HEK293 (cell line): Measurements from ENCODE around the gene RHOF.

Experiments
- BCL11B ChIP-seq: fragments of 450-650 bp; formaldehyde crosslinking; IDR thresholded peaks from 2 replicates; pipeline ENCODE4 v1.5.1; 2016; ENCODE audit warnings: low read depth, missing biosample characterization, missing genetic modification characterization
- GLI2 ChIP-seq: fragments of 450-650 bp; formaldehyde crosslinking; IDR thresholded peaks from 2 replicates; pipeline ENCODE4; 2017; ENCODE audit warnings: missing biosample characterization, missing genetic modification characterization, low read depth, borderline replicate concordance
- KLF1 ChIP-seq: fragments of 450-650 bp; formaldehyde crosslinking; IDR thresholded peaks from 2 replicates; pipeline ENCODE4 v1.5.1; 2016; ENCODE audit warnings: missing biosample characterization, missing genetic modification characterization
- ZBTB48 ChIP-seq: fragments of 450-650 bp; formaldehyde crosslinking; IDR thresholded peaks from 2 replicates; pipeline ENCODE4 v1.5.1; 2016; ENCODE audit warnings: missing biosample characterization, missing genetic modification characterization
- ZIC2 ChIP-seq: fragments of 450-650 bp; formaldehyde crosslinking; IDR thresholded peaks from 2 replicates; pipeline ENCODE4 v1.5.1; 2016; ENCODE audit warnings: missing biosample characterization, missing genetic modification characterization
- ZNF133 ChIP-seq: fragments of 450-650 bp; formaldehyde crosslinking; IDR thresholded peaks from 2 replicates; pipeline ENCODE4 v1.5.1; 2016; ENCODE audit warnings: missing biosample characterization, missing genetic modification characterization
- ZNF202 ChIP-seq: fragments of 450-650 bp; formaldehyde crosslinking; IDR thresholded peaks from 2 replicates; pipeline ENCODE4 v1.5.1; 2016; ENCODE audit warnings: missing biosample characterization, missing genetic modification characterization, borderline replicate concordance
- ZNF248 ChIP-seq: fragments of 450-650 bp; formaldehyde crosslinking; IDR thresholded peaks from 2 replicates; pipeline ENCODE4 v1.5.1; 2017; ENCODE audit warnings: missing biosample characterization, missing genetic modification characterization
- ZNF302 ChIP-seq: fragments of 450-650 bp; formaldehyde crosslinking; IDR thresholded peaks from 2 replicates; pipeline ENCODE4 v1.5.1; 2016; ENCODE audit warnings: missing biosample characterization, missing genetic modification characterization, low read depth
- ZNF426 ChIP-seq: fragments of 450-650 bp; formaldehyde crosslinking; IDR thresholded peaks from 2 replicates; pipeline ENCODE4 v1.5.1; 2017; ENCODE audit warnings: missing biosample characterization, missing genetic modification characterization, mild to moderate bottlenecking, inconsistent platforms, moderate library complexity
- ZNF548 ChIP-seq: fragments of 450-650 bp; formaldehyde crosslinking; IDR thresholded peaks from 2 replicates; pipeline ENCODE4 v1.5.1; 2016; ENCODE audit warnings: missing biosample characterization, missing genetic modification characterization
- ZNF624 ChIP-seq: fragments of 450-650 bp; formaldehyde crosslinking; IDR thresholded peaks from 2 replicates; pipeline ENCODE4 v1.5.1; 2017; ENCODE audit warnings: missing biosample characterization, missing genetic modification characterization
- ZNF776 ChIP-seq: fragments of 450-650 bp; formaldehyde crosslinking; IDR thresholded peaks from 2 replicates; pipeline ENCODE4 v1.5.0; 2017; ENCODE audit warnings: missing biosample characterization, missing genetic modification characterization, borderline replicate concordance
- ZNF843 ChIP-seq: fragments of 450-650 bp; formaldehyde crosslinking; IDR thresholded peaks from 2 replicates; pipeline ENCODE4 v1.5.1; 2016; ENCODE audit warnings: missing biosample characterization, missing genetic modification characterization
- TF ChIP-seq, protein P1 (sequence below): fragments of 450-650 bp; formaldehyde crosslinking; IDR thresholded peaks from 2 replicates; pipeline ENCODE4 v1.5.1; 2016; ENCODE audit warnings: missing biosample characterization, missing genetic modification characterization
- TF ChIP-seq, protein P2 (sequence below): fragments of 450-650 bp; formaldehyde crosslinking; optimal IDR thresholded peaks from 2 replicates; pipeline ENCODE3; 2016; ENCODE audit warnings: missing biosample characterization, mild to moderate bottlenecking, missing genetic modification characterization
- TF ChIP-seq, protein P3 (sequence below): fragments of 450-650 bp; formaldehyde crosslinking; IDR thresholded peaks from 2 replicates; pipeline ENCODE4 v1.5.1; 2016; ENCODE audit warnings: missing biosample characterization, missing genetic modification characterization
- TF ChIP-seq, protein P4 (sequence below): fragments of 450-650 bp; formaldehyde crosslinking; IDR thresholded peaks from 2 replicates; pipeline ENCODE4 v1.5.1; 2016; ENCODE audit warnings: missing biosample characterization, missing genetic modification characterization
- TF ChIP-seq, protein P5 (sequence below): fragments of 450-650 bp; formaldehyde crosslinking; IDR thresholded peaks from 2 replicates; pipeline ENCODE4 v1.5.1; 2016; ENCODE audit warnings: missing biosample characterization, missing genetic modification characterization
- TF ChIP-seq, protein P6 (sequence below): fragments of 450-650 bp; formaldehyde crosslinking; IDR thresholded peaks from 2 replicates; pipeline ENCODE4 v1.5.1; 2016; ENCODE audit warnings: missing biosample characterization, missing genetic modification characterization
- TF ChIP-seq, protein P7 (sequence below): fragments of 450-650 bp; IDR thresholded peaks from 2 replicates; pipeline ENCODE4 v1.5.1; 2018; ENCODE audit warnings: missing biosample characterization, missing genetic modification characterization

RHOF gene

DNA sequence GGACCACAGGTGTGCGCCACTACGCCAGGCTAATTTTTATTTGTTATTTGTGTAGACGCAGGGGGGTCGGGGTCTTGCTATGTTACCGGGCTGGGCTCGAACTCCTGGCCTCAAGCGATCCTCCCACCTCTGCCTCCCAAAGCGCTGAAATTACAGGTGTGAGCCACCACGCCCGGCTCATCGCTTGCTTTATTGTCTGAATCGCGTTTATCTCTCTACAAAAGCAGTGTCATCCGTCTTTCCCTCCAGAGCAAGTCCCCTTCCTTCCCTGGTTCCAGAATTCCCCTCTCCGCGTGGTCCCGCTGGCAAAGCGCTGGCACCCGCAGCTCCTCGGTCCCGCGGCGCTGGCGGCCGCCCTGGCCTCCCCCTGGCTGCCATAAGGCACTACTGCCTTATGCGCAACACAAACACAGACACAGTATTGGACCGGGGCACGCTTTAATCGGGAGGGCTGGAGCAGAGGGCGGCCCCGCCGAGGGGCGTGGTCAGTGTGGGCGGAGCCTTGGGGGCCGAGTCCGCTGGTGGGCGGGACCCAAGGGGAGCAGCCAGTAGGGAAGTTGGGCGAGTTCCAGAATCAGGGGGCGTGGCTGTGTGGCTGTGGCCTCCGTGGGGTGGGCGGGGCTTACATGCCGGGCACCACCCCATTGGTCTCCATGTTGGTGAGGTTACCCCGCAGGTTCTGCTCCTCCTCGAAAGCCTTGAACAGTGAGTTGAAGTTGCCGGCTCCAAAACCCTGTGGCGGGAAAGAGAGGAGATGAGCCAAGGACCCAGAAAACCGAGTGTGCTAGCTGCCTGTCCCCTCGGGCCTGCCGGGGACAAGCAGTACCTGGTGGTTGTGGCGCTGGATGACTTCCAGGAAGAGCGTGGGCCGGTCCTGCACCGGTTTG is 45.9 kb upstream of the RHOF start (continued):
- TF ChIP-seq, protein P1, sequence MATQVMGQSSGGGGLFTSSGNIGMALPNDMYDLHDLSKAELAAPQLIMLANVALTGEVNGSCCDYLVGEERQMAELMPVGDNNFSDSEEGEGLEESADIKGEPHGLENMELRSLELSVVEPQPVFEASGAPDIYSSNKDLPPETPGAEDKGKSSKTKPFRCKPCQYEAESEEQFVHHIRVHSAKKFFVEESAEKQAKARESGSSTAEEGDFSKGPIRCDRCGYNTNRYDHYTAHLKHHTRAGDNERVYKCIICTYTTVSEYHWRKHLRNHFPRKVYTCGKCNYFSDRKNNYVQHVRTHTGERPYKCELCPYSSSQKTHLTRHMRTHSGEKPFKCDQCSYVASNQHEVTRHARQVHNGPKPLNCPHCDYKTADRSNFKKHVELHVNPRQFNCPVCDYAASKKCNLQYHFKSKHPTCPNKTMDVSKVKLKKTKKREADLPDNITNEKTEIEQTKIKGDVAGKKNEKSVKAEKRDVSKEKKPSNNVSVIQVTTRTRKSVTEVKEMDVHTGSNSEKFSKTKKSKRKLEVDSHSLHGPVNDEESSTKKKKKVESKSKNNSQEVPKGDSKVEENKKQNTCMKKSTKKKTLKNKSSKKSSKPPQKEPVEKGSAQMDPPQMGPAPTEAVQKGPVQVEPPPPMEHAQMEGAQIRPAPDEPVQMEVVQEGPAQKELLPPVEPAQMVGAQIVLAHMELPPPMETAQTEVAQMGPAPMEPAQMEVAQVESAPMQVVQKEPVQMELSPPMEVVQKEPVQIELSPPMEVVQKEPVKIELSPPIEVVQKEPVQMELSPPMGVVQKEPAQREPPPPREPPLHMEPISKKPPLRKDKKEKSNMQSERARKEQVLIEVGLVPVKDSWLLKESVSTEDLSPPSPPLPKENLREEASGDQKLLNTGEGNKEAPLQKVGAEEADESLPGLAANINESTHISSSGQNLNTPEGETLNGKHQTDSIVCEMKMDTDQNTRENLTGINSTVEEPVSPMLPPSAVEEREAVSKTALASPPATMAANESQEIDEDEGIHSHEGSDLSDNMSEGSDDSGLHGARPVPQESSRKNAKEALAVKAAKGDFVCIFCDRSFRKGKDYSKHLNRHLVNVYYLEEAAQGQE: no peak
- TF ChIP-seq ZNF133 (tag by site-specific recombination): no peak
- no peak for TF ChIP-seq GLI2 (tag by site-specific recombination)
- TF ChIP-seq, protein P2, sequence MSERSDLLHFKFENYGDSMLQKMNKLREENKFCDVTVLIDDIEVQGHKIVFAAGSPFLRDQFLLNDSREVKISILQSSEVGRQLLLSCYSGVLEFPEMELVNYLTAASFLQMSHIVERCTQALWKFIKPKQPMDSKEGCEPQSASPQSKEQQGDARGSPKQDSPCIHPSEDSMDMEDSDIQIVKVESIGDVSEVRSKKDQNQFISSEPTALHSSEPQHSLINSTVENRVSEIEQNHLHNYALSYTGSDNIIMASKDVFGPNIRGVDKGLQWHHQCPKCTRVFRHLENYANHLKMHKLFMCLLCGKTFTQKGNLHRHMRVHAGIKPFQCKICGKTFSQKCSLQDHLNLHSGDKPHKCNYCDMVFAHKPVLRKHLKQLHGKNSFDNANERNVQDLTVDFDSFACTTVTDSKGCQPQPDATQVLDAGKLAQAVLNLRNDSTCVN: peak; percentile 89
- TF ChIP-seq KLF1 (tag by site-specific recombination): peak; percentile 89
- TF ChIP-seq, protein P3, sequence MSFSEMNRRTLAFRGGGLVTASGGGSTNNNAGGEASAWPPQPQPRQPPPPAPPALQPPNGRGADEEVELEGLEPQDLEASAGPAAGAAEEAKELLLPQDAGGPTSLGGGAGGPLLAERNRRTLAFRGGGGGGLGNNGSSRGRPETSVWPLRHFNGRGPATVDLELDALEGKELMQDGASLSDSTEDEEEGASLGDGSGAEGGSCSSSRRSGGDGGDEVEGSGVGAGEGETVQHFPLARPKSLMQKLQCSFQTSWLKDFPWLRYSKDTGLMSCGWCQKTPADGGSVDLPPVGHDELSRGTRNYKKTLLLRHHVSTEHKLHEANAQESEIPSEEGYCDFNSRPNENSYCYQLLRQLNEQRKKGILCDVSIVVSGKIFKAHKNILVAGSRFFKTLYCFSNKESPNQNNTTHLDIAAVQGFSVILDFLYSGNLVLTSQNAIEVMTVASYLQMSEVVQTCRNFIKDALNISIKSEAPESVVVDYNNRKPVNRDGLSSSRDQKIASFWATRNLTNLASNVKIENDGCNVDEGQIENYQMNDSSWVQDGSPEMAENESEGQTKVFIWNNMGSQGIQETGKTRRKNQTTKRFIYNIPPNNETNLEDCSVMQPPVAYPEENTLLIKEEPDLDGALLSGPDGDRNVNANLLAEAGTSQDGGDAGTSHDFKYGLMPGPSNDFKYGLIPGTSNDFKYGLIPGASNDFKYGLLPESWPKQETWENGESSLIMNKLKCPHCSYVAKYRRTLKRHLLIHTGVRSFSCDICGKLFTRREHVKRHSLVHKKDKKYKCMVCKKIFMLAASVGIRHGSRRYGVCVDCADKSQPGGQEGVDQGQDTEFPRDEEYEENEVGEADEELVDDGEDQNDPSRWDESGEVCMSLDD (tag by site-specific recombination): no peak
- TF ChIP-seq, protein P4, sequence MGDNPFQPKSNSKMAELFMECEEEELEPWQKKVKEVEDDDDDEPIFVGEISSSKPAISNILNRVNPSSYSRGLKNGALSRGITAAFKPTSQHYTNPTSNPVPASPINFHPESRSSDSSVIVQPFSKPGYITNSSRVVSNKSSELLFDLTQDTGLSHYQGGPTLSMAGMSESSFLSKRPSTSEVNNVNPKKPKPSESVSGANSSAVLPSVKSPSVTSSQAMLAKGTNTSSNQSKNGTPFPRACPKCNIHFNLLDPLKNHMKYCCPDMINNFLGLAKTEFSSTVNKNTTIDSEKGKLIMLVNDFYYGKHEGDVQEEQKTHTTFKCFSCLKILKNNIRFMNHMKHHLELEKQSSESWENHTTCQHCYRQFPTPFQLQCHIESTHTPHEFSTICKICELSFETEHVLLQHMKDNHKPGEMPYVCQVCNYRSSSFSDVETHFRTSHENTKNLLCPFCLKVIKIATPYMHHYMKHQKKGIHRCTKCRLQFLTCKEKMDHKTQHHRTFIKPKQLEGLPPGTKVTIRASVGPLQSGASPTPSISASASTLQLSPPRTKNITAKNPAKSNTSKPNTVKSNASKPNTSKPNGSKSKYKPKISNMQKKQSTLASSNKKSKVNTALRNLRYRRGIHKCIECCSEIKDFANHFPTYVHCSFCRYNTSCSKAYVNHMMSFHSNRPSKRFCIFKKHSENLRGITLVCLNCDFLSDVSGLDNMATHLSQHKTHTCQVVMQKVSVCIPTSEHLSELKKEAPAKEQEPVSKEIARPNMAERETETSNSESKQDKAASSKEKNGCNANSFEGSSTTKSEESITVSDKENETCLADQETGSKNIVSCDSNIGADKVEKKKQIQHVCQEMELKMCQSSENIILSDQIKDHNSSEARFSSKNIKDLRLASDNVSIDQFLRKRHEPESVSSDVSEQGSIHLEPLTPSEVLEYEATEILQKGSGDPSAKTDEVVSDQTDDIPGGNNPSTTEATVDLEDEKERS (tag by site-specific recombination): 0 out of 2 replicates have a peak, but pooled peaks have one; percentile 16
- TF ChIP-seq ZNF302: no peak
- TF ChIP-seq, protein P5, sequence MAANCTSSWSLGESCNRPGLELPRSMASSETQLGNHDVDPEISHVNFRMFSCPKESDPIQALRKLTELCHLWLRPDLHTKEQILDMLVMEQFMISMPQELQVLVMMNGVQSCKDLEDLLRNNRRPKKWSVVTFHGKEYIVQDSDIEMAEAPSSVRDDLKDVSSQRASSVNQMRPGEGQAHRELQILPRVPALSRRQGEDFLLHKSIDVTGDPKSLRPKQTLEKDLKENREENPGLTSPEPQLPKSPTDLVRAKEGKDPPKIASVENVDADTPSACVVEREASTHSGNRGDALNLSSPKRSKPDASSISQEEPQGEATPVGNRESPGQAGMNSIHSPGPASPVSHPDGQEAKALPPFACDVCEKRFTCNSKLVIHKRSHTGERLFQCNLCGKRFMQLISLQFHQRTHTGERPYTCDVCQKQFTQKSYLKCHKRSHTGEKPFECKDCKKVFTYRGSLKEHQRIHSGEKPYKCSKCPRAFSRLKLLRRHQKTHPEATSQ (tag by site-specific recombination): no peak
- TF ChIP-seq ZNF426: no peak
- no peak for TF ChIP-seq ZNF843 (tag by site-specific recombination)
- TF ChIP-seq ZNF776 (tag by site-specific recombination): no peak
- peak; percentile 92 for TF ChIP-seq ZIC2 (tag by site-specific recombination)
- TF ChIP-seq, protein P6, sequence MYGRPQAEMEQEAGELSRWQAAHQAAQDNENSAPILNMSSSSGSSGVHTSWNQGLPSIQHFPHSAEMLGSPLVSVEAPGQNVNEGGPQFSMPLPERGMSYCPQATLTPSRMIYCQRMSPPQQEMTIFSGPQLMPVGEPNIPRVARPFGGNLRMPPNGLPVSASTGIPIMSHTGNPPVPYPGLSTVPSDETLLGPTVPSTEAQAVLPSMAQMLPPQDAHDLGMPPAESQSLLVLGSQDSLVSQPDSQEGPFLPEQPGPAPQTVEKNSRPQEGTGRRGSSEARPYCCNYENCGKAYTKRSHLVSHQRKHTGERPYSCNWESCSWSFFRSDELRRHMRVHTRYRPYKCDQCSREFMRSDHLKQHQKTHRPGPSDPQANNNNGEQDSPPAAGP (tag by site-specific recombination): no peak; the same call in 1 of the 2 replicates
- no peak for TF ChIP-seq ZNF202 (tag by site-specific recombination)
- TF ChIP-seq ZNF624 (tag by site-specific recombination): no peak
- TF ChIP-seq ZNF548: no peak
- no peak for TF ChIP-seq ZNF248
- no peak for TF ChIP-seq ZBTB48
- TF ChIP-seq BCL11B: no peak
- TF ChIP-seq, protein P7, sequence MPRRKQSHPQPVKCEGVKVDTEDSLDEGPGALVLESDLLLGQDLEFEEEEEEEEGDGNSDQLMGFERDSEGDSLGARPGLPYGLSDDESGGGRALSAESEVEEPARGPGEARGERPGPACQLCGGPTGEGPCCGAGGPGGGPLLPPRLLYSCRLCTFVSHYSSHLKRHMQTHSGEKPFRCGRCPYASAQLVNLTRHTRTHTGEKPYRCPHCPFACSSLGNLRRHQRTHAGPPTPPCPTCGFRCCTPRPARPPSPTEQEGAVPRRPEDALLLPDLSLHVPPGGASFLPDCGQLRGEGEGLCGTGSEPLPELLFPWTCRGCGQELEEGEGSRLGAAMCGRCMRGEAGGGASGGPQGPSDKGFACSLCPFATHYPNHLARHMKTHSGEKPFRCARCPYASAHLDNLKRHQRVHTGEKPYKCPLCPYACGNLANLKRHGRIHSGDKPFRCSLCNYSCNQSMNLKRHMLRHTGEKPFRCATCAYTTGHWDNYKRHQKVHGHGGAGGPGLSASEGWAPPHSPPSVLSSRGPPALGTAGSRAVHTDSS (tag by site-specific recombination): no peak
